DOHH2 (cell line): ENCODE measurements around the gene LSAMP.

ENCODE experiments used
- CTCF ChIP-seq: fragments of 200-600 bp; sonication (generic); IDR thresholded peaks from one replicate; pipeline ENCODE4 v1.5.1; 2014; ENCODE audit warnings: antibody characterized with exemption, mild to moderate bottlenecking, low read depth, low read length; ENCODE audit not compliant: poor library complexity, severe bottlenecking
- EZH2phosphoT487 ChIP-seq: fragments of 200-600 bp; sonication (generic); IDR thresholded peaks from 2 replicates; pipeline ENCODE4 v1.6.1; 2017; ENCODE audit warnings: borderline replicate concordance, mild to moderate bottlenecking, antibody characterized with exemption, low read length, moderate library complexity, mixed read lengths

- TF ChIP-seq CTCF = no peak
- TF ChIP-seq EZH2phosphoT487 = no peak
Observed at GRCh38 chr3:115830764-115831395, 614.4 kb downstream of the LSAMP start.
